SK-N-SH (cell line): ENCODE data around the gene TMEM150C.
"Not testable (repeated sequence)": the region's sequence is repeated elsewhere in the genome, so short reads cannot be mapped to it uniquely, and the experiment has no call there.

Experiments
- CTCF ChIP-seq: fragments of 200-600 bp; sonication (generic); IDR thresholded peaks from 2 replicates; pipeline ENCODE4 v1.6.1; 2017; ENCODE audit warnings: antibody characterized with exemption, mild to moderate bottlenecking, moderate library complexity
- PBX3 ChIP-seq: IDR thresholded peaks from 2 replicates; pipeline ENCODE4; 2012

GRCh38 chr4:82473080-82473479 lies 88.7 kb downstream of the TMEM150C start:
- TF ChIP-seq CTCF, PBX3: not testable (repeated sequence)
